HFFc6 (cell line): ENCODE results near the gene EIF6. TPM values are rescaled to one million over a fixed set of nuclear protein-coding genes. Genes with fewer than 3 reads are reported as not detected.

Experiments
- DNase-seq: peaks from one replicate; pipeline ENCODE4 v3.0.0-alpha.2; 2018
- H3K27ac Mint-ChIP-seq: 2 replicates; pipeline ENCODE4 v1.8.0; 2020; ENCODE audit warnings: mild to moderate bottlenecking, mixed read lengths
- H3K27me3 Mint-ChIP-seq: 2 replicates; pipeline ENCODE4 v1.8.0; 2021; ENCODE audit warnings: mild to moderate bottlenecking, moderate library complexity, mixed read lengths; ENCODE audit not compliant: insufficient read depth
- H3K36me3 Mint-ChIP-seq: 2 replicates; pipeline ENCODE4 v1.8.0; 2021; ENCODE audit warnings: low read depth, mixed read lengths
- H3K4me1 Mint-ChIP-seq: 2 replicates; pipeline ENCODE4 v1.8.0; 2020; ENCODE audit warnings: low read depth, mixed read lengths
- H3K4me3 Mint-ChIP-seq: 2 replicates; pipeline ENCODE4 v1.8.0; 2020; ENCODE audit warnings: mild to moderate bottlenecking, moderate library complexity, mixed read lengths
- H3K9me3 Mint-ChIP-seq: 2 replicates; pipeline ENCODE4 v1.8.0; 2020; ENCODE audit warnings: mild to moderate bottlenecking, mixed read lengths
- total RNA-seq, 6 experiments: library from RNA; stranded (reverse); fragmentation: NEBNext Ultra II Directional; extraction: Animal tissue kit (Norgen Biotek cat#: 25700); gene quantifications; 2 replicates in 1 of 6; 3 replicates in 5 of 6; pipeline ENCODE4 v1.2.3, GENCODE V29; 2021
- TF ChIP-seq, protein P1 (sequence below): fragments of 200-600 bp; sonication (generic); IDR thresholded peaks from 2 replicates; pipeline ENCODE4 v1.5.0; 2021; ENCODE audit warnings: antibody characterized with exemption, mild to moderate bottlenecking

EIF6 gene
- total RNA-seq, 6 experiments from 2014 or later, result 176 to 194 (median 185) TPM

GRCh38 chr20:35238735-35239134, 45.8 kb downstream of the EIF6 start:
- TF ChIP-seq, protein P1, sequence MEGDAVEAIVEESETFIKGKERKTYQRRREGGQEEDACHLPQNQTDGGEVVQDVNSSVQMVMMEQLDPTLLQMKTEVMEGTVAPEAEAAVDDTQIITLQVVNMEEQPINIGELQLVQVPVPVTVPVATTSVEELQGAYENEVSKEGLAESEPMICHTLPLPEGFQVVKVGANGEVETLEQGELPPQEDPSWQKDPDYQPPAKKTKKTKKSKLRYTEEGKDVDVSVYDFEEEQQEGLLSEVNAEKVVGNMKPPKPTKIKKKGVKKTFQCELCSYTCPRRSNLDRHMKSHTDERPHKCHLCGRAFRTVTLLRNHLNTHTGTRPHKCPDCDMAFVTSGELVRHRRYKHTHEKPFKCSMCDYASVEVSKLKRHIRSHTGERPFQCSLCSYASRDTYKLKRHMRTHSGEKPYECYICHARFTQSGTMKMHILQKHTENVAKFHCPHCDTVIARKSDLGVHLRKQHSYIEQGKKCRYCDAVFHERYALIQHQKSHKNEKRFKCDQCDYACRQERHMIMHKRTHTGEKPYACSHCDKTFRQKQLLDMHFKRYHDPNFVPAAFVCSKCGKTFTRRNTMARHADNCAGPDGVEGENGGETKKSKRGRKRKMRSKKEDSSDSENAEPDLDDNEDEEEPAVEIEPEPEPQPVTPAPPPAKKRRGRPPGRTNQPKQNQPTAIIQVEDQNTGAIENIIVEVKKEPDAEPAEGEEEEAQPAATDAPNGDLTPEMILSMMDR, result no peak
- no peak overlapping the region for H3K4me3 Mint-ChIP-seq
- peaks cover 5% of the 10 kb centered on the region for H3K9me3 Mint-ChIP-seq
- H3K27me3 Mint-ChIP-seq, result peaks cover 5% of the 10 kb centered on the region
- no peak for DNase-seq
- no peak overlapping the region for H3K27ac Mint-ChIP-seq
- H3K4me1 Mint-ChIP-seq, result peaks cover 32% of the 10 kb centered on the region
- peaks cover 11% of the 10 kb centered on the region for H3K36me3 Mint-ChIP-seq

- no peak for DNase-seq
- Mint-ChIP-seq H3K27me3 (peaks cover 5% of the 10 kb centered on the region), H3K4me1 (peaks cover 32% of the 10 kb centered on the region), H3K27ac (no peak overlapping the region), H3K4me3 (no peak overlapping the region), H3K36me3 (peaks cover 11% of the 10 kb centered on the region), H3K9me3 (peaks cover 5% of the 10 kb centered on the region)
- TF ChIP-seq, protein P1, result no peak
These were observed 46.4 kb downstream of the EIF6 start for GRCh38 chr20:35238170-35238569.

GRCh38 chr20:35237486-35237885, 47.1 kb downstream of the EIF6 start:
- Mint-ChIP-seq H3K4me1 (peaks cover 37% of the 10 kb centered on the region), H3K27ac (no peak overlapping the region), H3K9me3 (peaks cover 5% of the 10 kb centered on the region), H3K4me3 (no peak overlapping the region), H3K27me3 (peaks cover 5% of the 10 kb centered on the region), H3K36me3 (peaks cover 11% of the 10 kb centered on the region)
- DNase-seq, result peak; percentile 12
- TF ChIP-seq, protein P1, result no peak

GRCh38 chr20:35235881-35236280, 48.7 kb downstream of the EIF6 start:
- DNase-seq, result no peak
- peaks cover 5% of the 10 kb centered on the region for H3K27me3 Mint-ChIP-seq
- H3K27ac Mint-ChIP-seq, result no peak overlapping the region
- TF ChIP-seq, protein P1, result no peak
- peaks cover 11% of the 10 kb centered on the region for H3K36me3 Mint-ChIP-seq
- H3K4me1 Mint-ChIP-seq, result peaks cover 36% of the 10 kb centered on the region
- H3K4me3 Mint-ChIP-seq, result no peak overlapping the region
- peaks cover 5% of the 10 kb centered on the region for H3K9me3 Mint-ChIP-seq

GRCh38 chr20:35232575-35232974, 52.0 kb downstream of the EIF6 start:
- Mint-ChIP-seq H3K4me3 (peak overlapping the region; percentile 5; the same call in 1 of the 2 replicates), H3K27ac (peak overlapping the region; percentile 39), H3K36me3 (peaks cover 11% of the 10 kb centered on the region), H3K4me1 (peaks cover 19% of the 10 kb centered on the region), H3K9me3 (peaks cover 5% of the 10 kb centered on the region), H3K27me3 (peaks cover 2% of the 10 kb centered on the region; the same call in 1 of the 2 replicates)
- TF ChIP-seq, protein P1, result no peak
- DNase-seq, result peak; percentile 80

Other genes starting within 250 kb of the EIF6 start
- 10 to 100 TPM; 70.7 to 89.8 (median 81.6) TPM for gene TRPC4AP, start 192.0 kb downstream of the EIF6 start, total RNA-seq
- gene EDEM2, start 137.4 kb downstream of the EIF6 start, total RNA-seq, result 10 to 100 TPM; 29.5 to 33.3 (median 32.0) TPM
- gene PROCR, start 112.7 kb downstream of the EIF6 start, total RNA-seq, result 10 to 100 TPM; 21.0 to 29.6 (median 23.4) TPM
- gene MMP24, start 58.1 kb downstream of the EIF6 start, total RNA-seq, result 1 to 10 TPM in 1 of 6 experiments, under 1 TPM in 5; 0.48 to 1.2 (median 0.65) TPM
- gene MMP24OS, start 6.7 kb downstream of the EIF6 start, total RNA-seq, result 100 to 1,000 TPM in 4 of 6 experiments, 10 to 100 TPM in 2; 91.7 to 117 (median 105) TPM
- gene FAM83C, start 7.7 kb upstream of the EIF6 start, total RNA-seq, result not detected
- gene UQCC1, start 127.2 kb upstream of the EIF6 start, total RNA-seq, result 10 to 100 TPM; 38.6 to 51.1 (median 46.1) TPM
- under 1 TPM; 0.20 to 0.47 (median 0.35) TPM for gene GDF5, start 153.5 kb upstream of the EIF6 start, total RNA-seq
- 10 to 100 TPM; 18.3 to 26.3 (median 22.9) TPM for gene CEP250, start 170.8 kb upstream of the EIF6 start, total RNA-seq
- gene C20orf173, start 244.9 kb upstream of the EIF6 start, total RNA-seq, result not detected